Left kidney (tissue), 2 donors: ENCODE results near the gene FBRSL1. TPM values are rescaled to one million over a fixed set of nuclear protein-coding genes. Genes with fewer than 3 reads are reported as not detected.
"Not testable (repeated sequence)": the region's sequence is repeated elsewhere in the genome, so short reads cannot be mapped to it uniquely, and the experiment has no call there.

Experiments used
- DNase-seq: peaks from one replicate; pipeline ENCODE4 v3.0.0-alpha.2; 2013
- polyA plus RNA-seq: library from polyadenylated mRNA; unstranded; fragments of 120-200 nt; gene quantifications from one replicate; pipeline ENCODE4 v1.2.1, GENCODE V29; 2013; ENCODE audit not compliant: insufficient read length

FBRSL1 gene
- polyA plus RNA-seq, 1 donor, result 57.7 TPM

DNA sequence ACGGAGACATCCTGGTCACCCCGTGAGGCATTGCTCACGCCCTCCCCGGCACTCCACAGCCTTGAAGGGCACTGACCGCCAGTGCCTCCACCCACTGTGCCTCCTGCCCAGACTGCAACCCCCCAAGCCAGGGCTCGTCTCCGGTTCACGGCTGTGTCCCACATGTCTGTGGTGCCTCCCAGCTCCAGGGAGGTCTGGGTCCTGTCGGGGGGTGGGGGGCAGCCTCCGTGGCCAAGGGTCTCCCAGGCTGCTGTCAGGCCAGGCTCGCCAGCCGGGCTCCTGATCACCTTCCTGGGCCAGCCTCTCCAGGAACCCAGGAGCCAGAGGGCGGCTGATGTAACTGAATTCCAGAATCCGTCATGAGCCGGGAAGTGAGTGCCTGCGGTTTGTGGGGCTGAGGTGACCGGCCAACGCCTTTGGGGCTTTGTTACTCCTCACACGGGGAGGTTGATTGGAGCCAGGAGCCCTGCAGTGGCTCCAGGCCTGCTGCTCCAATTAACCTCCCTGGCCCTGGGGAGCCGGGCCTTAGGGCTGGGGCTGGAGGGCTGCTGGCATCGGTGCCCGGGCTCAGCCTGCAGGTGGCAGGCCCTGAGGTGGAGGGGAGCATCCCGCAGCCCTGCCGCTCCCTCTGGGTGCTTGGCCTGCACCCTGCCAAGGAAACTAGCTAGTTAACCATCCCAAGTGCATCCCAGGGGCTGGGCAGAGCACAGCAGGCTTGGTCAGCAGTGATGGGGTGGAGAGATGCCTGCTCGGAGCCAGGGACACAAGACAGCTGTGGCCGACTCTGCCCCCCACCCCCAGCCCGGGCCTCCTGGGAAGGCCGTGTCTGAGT is 36.4 kb upstream of the FBRSL1 start:
- no peak for DNase-seq

DNA sequence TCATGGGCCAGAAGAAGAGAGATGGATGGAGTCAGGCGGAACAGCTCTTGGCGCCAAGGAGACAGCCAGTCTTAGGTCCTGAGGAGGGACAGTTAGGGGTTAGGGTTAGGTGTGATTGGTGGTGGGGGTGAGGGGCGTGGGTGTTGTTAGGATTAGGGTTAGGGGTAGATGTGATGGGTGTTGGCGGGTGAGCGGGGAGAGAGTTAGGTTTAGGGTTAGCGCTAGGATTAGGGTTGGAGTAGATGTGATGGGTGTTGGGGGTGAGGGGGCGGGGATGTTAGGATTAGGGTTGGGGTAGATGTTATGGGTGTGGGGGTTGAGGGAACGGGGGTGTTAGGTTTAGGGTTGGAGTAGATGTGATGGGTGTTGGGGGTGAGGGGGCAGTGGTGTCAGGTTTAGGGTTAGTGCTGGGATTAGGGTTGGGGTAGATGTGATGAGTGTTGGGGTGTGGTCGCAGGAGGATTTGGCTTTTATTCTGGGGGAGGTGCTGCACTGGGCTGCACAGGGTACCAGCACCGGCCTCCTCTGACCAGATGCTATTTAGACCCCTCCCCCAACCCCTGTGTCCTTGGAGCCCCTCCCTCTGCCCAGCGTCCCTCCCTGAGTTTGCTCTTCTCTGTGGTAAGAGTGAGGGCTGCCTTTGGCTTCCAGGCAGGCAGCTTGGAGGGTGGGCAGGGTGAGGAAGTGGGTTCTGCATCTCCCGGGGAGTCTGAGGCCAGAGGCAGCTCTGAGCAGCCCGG is 35.6 kb upstream of the FBRSL1 start:
- no peak for DNase-seq

DNA sequence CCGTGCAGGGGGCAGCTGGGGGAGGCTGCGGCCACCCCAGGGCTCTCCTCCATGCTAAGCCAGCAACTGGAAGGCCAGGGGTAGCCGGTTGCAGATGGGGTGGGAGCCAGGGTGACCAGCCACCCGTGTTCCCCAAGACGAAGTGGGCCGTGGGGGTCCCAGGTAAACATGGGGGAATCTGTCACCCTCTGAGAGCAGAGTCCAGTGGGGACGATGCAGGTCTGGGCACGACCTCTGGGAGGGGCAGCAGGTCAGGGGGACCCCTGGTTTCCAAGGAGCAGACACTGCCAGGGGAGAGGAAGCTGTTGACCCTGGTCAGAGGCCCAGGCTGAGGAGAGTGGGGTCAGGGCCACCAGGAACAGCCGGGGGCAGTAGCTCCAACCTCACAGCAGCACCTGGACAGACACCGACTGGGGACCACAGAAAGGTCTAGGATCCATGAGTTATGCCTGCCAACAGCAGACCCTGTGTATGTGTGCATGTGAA is 35.0 kb upstream of the FBRSL1 start:
- no peak for DNase-seq

DNA sequence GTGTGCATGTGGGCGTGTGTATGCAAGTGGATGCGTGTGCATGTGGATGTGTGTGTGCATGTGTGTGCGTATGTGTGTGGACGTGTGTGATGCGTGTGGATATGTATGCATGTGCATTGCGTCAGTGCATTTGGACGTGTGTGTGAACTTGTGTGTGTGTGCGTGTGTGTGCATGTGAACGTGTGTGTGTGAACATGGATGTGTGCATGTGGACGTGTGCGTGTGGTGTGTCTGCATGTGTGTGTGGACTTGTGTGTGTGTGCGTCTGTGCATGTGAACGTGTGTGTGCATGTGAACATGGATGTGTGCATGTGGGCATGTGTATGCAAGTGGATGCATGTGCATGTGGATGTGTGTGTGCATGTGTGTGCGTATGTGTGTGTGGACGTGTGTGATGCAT is 34.4 kb upstream of the FBRSL1 start:
- DNase-seq, result no peak

DNA sequence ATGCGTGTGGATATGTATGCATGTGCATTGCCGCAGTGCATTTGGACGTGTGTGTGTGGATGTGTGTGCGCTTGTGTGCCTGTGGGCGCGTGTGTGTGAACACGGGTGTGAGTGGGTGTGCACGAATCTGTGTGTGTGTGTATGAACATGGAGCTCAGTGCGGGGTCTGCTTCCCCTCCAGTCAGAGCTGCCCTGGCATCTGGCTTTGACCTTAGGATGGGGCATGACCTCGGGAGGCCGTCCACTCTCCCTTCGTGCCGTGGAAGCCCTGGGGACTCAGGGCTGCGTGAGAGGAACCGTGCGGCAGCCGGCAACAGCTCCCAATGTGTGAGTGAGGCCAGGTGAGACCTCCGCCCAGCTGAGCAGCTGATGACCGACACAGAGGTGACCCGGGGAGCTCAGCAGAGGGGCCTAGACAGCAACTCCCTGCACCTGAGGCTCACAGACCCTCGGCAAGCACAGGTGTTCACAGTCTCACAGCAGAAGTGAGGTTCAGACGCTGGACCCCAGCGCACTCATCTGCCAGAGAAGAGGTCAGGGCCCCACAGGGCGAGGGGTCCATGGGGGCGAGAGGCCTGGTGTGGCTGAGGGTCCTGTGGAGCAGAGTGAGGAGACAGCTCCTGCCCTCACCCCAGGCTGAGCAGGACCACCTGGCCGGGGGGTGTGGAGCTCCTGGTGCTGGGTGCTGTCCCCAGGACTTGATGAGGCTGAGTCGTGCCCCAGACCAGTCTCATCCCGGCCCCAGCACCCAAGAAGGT is 33.6 kb upstream of the FBRSL1 start:
- no peak for DNase-seq

DNA sequence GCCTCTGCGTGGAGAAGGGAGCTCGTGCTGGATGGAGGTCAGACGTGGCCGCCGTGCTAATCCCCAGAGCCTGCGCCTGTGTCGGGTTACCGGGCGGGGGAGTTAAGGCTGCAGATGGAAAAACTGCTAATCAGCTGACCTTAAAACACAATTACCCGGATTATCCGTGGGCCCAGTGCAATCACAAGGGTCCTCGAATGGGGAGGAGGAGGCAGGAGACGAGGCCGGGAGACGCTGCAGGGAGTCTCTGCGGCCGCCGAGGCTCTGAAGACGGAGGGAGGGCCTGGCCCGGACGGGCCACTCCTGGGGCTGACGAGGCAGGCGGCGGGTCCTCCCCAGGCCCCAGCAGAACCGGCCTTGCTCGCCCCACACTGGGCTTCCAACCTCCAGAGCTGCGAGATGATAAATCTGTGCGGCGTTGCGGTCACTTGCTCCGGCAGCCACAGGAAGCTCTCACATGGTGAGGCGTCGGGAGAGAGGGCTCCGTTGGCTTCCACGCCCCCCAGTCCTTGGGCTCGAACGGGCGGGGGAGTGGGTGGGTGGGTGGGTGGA is 32.9 kb upstream of the FBRSL1 start:
- no peak for DNase-seq

DNA sequence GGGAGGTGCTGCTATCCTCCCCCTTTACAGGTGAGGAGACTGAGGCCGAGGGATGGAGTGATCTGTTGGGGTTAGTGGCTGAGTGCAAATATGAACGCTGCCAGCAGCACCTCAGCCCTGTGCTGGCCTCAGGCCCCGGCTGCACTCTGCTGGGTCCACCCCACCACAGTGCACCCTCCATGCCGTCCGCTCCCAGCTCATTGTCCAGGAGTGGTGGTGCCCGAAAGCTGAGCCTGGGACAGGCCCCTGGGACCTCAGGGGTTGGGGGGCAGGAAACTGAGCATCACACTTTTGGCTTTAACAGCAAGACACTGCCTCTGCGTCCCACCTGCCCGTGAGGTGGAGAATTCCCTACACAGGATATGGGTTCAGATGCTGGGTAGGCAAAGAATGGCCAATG is 31.5 kb upstream of the FBRSL1 start:
- no peak for DNase-seq

DNA sequence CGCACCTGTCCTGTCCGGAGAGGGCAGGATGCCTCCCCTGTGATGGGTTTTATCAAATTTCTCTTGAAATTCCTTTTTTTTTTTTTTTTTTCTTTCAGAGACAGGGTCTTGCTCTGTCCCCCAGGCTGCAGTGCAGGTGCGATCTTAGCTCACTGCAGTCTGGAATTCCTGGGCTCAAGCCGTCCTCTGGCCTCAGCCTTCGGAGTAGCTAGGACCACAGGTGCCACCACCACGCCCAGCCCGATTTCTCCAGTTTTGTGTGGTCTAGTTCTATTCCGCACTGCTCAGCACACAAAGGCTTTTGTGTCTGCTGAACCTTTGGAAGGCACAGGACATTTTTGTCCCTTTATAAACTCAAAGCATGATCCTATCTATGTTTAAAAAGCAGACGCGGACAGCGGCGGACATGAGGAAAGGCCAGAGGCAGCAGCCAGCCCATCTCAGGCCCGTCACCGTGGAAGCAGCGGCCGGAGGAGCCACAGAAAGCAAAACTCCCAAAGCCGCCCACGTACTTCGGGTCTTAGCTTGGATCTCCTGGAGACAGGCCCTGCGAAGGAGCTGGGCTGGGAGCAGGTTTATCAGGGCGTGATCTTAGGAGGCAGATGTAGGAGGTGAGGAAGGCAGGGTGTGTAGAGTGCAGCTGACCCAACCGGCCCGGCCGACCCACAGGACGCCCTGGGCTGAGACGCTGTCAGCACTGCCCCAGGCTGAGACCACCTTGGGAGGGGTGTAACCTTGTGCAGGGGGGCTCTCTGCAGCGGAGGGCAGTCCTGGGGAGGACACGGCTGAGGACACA is 30.9 kb upstream of the FBRSL1 start:
- DNase-seq, result no peak

DNA sequence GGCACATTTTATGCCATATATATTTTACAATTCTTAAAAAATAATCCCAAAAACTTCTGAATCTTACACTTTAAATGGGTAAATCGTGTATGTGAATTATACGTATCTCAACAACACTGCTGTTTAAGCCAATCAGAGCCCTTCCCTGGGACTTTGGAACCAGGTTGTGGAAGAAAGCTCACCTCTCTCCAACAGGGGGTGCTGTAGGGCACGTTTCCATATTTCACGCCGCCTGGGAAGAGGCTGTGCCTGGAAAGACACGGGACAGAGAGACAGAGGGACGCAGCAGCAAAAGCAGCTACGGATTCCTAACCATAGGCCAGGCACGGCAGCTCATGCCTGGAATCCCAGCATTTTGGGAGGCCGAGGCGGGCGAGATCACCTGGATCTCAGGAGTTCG is 29.4 kb upstream of the FBRSL1 start:
- no peak for DNase-seq

DNA sequence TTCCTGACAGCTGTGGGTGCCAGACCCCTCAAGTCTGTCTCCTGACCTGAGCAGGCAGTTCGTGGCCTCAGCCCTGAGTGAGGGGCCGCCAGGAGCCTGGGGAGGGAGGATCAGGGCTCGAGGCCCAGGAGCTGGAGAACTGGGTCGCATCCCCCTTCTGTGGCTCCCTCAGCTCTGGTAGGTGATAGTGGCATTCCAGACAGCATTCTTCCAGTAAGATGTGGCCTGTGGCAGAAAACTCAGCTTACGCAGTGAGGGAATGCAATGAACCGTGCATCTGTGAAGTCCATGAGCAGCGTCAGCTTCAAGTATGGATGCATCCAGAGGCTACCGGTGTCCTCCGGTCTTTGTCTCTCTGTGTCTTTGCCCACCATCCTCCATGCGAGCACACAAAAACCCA is 28.4 kb upstream of the FBRSL1 start:
- DNase-seq, result no peak

DNA sequence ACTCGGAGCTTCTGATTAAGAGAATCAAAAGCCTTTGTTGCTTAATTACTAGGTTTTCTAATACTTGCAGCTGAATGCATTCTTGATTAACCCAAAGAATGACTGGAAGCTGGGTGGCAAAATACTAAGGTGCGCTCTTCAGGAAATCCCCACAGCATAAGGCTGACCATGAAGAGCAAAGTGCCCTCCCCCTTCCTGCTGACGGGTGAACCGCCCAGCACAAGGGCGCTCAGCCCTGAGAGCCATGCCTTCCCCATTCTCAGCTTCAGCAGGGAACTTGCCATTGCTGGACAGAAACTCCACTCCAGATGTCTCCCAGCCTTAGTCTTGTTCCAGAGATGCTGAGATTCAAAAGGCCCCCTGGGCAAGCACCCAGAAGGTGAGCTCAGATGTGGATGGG is 27.2 kb upstream of the FBRSL1 start:
- no peak for DNase-seq

DNA sequence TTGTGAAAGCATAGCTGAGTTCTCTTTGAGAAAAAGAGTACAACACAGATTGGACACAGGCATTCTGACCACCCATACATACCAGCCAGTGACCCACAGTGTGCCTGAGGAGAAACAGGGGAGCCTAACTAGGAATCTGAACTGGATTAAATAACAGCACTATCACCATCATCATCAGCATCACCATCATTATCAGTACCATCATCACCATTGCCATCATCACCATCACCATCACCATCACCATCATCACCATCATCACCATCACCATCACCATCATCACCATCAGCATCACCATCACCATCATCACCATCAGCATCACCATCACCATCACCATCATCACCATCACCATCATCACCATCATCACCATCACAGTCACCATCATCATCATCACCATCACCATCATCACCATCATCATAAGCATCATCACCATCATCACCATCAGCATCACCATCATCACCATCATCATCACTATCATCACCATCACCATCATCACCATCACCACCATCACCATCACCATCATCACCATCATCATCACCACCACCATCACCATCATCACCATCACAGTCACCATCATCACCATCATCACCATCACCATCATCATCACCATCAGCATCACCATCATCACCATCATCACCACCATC is 26.5 kb upstream of the FBRSL1 start:
- not testable (repeated sequence) for DNase-seq

DNA sequence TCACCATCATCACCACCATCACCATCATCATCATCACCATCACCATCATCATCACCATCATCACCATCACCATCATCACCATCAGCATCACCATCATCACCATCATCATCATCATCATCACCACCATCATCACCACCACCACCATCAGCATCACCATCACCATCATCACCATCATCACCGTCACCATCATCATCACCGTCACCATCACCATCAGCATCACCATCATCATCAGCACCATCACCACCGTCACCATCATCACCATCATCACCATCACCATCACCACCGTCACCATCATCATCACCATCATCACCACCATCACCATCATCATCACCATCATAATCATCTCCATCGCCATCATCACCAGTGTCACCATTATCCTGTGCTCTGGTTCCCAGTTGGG is 25.6 kb upstream of the FBRSL1 start:
- not testable (repeated sequence) for DNase-seq

DNA sequence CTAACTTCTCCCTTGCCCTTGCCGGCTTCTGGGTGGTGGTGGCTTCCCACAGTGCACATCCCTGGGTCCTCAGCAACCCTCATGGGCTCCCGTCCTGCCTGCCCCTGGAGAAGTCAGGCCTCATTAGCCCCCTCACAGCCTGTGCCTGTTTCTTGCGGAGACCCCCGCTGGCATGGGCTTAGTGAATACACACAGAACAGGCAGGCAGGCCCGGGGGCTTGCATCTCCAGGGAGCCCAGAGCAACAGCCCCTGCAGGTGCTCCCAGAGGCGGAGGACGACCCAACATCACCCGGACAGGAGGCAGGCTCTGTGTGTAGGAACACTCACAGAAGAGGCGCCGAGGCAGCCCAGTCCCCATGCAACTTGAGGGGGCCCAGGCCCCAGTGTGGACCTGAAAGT is 25.1 kb upstream of the FBRSL1 start:
- no peak for DNase-seq

DNA sequence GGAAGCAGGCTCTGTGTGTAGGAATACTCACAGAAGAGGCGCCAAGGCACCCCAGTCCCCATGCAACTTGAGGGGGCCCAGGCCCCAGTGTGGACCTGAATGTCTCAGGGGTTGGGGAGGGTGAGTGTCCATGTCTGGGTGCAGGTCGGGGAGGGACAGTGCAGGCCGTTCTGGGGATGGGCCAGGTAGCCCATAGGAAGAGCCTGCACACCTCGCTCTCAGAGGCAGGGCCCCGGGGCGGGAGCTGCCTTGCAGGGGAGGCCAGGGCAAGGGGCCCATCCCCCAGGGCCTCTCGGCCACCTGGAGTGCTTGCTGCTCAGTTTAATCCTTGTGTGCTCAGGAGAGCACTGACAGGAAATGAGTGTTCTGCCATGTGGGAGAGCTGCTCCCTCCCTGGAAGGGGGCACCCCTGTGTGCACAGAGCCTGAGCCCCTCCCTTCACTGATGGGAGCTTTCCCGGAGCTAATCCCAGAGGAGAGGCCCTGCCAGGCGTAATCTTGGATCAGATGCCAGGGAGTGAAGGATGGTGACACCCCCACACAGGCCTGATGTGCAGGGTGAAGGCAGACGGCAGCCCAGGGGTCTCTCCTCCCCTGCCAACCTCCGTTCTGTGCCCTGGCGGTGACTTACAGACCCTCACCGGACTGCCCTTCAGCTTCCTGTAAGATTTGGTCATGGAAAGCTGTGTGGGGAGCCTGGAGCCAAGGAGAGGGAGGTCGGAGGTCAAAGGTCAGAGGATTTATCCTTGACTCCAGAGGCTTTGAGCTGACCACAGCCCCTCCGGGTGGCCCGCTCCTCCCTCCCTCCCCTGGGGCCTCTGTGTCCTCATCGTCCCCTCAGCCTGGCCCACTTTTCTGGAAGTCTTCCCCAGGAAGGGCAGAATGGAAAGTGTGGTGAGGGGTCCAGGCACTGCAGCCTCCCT is 24.4 kb upstream of the FBRSL1 start:
- DNase-seq, result no peak

DNA sequence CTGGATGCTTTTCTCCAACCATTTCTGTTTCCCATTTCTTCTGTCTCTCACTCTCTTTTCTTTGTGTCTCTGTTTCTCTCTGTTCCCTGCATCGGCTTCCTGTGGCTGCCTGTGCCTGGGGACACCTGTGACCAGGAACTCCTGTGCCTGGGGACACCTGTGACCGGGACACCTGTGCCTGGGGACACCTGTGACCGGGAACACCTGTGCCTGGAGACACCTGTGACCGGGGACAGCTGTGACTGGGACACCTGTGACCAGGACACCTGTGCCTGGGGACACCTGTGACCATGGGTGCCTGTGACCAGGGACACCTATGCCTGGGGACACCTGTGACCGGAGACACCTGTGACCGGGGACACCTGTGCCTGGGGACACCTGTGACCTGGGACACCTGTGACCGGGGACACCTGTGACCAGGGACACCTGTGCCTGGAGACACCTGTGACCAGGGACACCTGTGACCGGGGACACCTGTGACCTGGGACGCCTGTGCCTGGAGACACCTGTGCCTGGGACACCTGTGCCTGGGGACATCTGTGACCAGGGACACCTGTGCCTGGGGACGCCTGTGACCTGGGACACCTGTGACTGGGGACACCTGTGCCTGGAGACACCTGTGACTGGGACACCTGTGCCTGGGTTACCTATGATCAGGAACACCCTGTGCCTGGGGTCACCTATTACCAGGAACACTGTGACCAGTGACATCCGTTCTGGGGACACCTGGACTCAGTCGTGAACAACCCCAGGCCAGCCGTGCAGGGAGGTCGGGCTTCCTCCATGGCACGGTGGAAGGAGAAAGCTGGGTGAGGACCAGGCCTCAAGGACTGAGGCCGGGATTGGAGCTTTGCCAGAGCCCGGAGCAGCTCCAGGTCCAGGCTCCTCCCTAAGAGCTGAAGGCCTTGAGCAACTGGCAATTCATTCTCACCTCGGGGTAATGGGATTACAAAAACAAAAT is 23.4 kb upstream of the FBRSL1 start:
- DNase-seq, result no peak

DNA sequence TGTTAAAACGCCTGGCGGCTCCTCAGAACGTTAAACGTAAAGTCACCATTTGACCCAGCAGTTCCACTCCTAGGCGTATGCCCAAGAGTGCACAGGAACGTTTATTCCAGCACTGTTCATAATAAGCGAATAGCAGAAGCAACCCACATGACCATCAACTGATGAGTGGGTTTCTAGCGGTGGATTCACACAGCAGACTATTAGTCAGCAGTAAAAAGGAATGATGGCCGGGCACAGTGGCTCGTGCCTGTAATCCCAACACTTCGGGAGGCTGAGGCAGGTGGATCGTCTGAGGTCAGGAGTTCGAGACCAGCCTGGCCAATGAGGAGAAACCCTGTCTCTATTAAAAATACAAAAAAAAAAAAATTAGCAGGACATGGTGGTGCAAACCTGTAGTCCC is 22.4 kb upstream of the FBRSL1 start:
- DNase-seq, result no peak

DNA sequence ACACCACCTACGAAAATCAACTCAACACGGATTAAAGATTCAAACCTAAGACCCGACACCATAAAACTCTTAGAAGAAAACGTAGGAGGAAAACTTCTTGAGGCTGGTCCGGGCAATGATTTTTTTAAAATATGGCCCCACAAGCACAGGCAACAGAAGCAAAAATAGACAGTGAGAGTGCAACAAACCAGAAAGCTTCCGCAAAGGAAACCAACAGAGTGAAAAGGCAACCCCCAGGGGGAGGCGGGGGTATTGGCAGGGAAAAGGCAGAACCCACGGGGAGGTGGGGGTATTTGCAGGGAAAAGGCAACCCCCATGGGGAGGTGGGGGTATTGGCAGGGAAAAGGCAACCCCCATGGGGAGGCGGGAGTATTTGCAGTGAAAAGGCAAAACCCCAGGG is 20.5 kb upstream of the FBRSL1 start:
- DNase-seq, result no peak

DNA sequence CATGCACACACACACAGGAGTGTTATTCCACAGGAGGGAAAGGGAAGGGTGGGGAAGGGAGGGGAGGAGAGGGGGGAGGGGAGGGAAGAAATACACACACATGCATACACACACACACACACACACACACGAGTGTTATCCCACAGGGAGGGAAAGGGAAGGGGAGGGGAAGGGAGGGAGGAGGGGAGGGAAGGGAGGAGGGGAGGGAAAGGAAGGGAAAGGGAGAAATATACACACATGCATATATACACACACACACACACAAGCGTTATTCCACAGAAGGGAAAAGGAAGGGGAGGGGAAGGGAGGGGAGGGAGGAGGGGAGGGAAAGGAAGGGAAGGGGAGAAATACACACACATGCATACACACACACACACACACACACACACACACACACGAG is 19.6 kb upstream of the FBRSL1 start:
- DNase-seq, result no peak
